Transverse colon (tissue), 3 donors: ENCODE measurements around the gene KCTD1.

Experiments
- EP300 ChIP-seq: sonication (generic); formaldehyde crosslinking; IDR thresholded peaks from one replicate; pipeline ENCODE4 v1.6.1; 2017; ENCODE audit warnings: antibody characterized with exemption, low read depth
- TF ChIP-seq, protein P1 (sequence below), 5 experiments: fragments of 200-600 bp in 3 of 5; fragments of 450-650 bp in 2 of 5; sonication (generic) in 3 of 5; IDR thresholded peaks; 1 replicate in 2 of 5; 2 replicates in 3 of 5; pipeline ENCODE4 v1.5.1; 2016 to 2017; ENCODE audit warnings: antibody characterized with exemption in 5 of 5, inconsistent platforms in 3 of 5, mild to moderate bottlenecking in 2 of 5, moderate library complexity in 1 of 5

DNA sequence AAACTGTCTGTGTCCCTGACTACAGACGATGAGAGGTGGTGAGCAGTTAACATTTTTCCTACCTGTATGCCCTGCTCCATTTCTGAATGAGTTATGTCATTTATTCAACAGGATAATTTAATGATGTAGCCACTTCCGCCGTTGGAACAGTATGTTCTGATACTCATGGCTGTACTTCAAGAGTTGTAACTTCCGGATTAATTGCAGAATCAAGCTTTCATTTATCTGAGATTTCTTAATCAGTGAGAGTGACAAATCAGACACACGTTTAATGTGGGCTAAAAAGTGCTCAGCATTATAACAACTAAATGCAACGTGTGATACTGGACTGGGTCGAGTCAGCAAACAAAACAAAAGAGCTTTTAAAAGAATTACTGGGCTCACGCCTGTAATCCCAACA is 107.7 kb downstream of the KCTD1 start:
- TF ChIP-seq, protein P1, sequence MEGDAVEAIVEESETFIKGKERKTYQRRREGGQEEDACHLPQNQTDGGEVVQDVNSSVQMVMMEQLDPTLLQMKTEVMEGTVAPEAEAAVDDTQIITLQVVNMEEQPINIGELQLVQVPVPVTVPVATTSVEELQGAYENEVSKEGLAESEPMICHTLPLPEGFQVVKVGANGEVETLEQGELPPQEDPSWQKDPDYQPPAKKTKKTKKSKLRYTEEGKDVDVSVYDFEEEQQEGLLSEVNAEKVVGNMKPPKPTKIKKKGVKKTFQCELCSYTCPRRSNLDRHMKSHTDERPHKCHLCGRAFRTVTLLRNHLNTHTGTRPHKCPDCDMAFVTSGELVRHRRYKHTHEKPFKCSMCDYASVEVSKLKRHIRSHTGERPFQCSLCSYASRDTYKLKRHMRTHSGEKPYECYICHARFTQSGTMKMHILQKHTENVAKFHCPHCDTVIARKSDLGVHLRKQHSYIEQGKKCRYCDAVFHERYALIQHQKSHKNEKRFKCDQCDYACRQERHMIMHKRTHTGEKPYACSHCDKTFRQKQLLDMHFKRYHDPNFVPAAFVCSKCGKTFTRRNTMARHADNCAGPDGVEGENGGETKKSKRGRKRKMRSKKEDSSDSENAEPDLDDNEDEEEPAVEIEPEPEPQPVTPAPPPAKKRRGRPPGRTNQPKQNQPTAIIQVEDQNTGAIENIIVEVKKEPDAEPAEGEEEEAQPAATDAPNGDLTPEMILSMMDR (IDR thresholded peaks at IDR 0.05): no peak
- no peak for TF ChIP-seq EP300
